GM19099 (cell line): ENCODE results near the gene PARD3B.

Source experiments
- POLR2A ChIP-seq: IDR thresholded peaks from 3 replicates; pipeline ENCODE4 v1.6.1; 2011; ENCODE audit warnings: low read depth; ENCODE audit not compliant: insufficient read length; ENCODE audit errors: extremely low read depth

PARD3B gene

DNA sequence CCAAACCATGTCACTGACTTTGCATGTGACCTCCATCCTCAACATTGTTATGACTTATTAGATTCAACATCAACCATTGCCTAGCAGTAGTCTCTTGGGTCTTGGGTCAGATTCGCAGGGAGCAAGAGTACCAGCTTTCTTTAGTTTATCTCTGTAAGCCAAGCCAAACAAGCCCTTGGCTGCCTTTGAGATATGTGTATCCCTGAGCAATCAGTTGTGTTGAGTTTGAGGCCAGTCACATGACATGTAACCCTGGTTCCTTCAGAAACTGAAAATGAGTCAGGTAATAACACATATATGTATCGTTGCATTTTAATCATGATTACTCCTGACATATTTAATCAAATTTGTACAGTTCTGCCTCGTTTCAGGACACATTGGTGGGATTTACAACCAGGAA lies 173.3 kb downstream of the PARD3B start:
- no peak for TF ChIP-seq POLR2A

DNA sequence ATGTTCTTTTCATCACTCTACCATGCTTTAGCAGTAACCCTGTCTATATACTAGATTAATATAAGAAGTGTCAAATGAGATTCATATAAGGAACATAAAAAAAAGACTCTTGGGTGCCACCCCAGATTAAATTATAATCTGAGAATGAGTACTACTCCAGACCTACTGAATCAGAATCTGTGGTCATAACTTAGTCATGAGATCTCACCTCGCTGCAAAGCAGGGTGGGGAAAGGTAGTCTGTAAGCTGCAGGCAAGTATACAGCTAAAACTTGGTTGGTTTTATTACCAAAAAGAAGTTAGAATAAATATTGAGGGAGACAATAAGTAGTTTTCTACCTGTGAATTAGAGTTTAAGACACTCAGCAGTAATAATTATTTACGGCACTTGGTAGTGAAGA lies 175.6 kb downstream of the PARD3B start:
- no peak for TF ChIP-seq POLR2A

DNA sequence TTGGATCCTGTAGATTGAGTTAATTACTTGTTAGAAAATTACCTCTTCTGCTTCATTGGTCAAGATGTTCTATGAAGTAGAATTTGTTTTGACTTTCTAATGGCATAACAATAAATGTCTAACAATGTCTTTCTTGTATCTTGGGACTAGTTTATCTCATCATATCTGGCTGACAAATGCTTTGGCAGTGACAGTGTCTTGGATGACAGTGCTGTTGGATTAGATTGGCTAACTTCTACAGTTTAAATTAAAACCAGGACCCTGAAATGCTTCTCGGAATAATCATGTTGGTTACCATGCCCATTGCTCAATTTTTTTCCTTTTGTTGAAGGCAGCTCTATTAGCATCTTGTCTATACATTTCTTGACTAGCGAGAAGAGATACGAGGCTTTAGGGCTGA lies 176.9 kb downstream of the PARD3B start:
- TF ChIP-seq POLR2A: no peak

DNA sequence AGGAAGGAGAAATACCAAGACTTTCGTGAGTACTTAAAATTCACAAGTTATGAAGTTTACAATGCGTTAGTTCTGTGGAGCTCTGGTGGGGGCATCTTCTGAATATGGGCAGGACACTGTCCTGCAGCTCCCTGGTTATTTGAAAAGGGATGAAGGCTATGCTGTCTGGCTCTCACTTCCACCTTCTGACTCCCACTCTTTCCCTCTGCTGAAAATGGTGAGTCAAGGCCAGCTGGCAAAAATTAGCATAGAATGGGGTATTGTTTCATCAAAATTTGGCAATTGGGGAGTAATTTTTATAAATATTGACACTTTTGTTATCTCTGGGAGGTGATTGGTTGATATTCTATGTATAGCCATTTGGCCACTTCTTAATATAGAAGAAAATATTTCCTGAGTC lies 177.4 kb downstream of the PARD3B start:
- TF ChIP-seq POLR2A: no peak

DNA sequence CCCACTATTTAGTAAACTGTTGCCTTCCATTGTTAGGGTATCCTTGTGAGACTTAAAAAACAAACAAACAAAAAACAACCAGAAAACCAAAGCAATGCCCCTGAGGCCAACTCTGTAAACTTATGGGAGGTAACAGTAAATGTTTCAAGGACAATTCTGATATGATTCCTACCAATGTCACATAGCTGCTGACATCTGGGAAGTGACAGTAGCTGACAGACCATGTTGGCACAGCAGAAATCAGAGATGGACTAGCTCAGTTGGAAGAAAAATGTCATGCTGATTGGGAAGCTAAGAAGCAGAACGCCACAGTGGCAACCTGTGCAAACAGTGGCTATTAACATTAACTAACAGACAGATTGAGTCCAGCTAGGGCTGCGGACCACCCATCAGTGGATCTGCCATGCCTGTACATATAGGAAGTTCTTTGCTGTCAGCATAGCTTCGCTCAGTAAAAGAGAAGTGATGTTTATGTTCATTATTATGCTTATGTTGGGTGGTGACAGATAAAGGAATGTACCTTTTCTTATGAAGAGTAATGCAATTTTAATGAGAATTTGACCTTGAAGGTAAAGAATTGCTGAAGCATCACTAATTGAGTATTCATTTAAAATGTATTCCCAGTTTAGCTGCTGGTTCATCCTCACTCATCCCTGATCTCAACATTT lies 180.6 kb downstream of the PARD3B start:
- TF ChIP-seq POLR2A: no peak

DNA sequence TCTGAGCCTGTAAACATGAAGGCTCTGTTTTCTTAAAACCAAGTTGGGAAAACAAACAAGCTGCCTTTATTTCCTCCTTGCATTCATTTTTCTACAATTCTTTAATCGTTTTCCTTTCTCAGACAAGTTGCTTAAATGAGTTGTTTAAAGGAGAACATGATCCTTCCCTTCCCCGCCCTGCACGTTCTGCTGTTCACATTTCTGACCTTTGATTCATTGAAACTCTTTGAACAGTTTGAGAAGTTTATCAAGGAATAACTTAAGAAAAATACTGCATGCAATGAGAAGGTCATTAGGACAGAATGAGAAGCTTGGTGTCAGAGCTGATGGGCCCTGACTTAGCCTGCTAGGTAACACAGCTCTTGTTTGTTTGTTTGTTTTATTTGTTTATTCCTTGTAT lies 181.6 kb downstream of the PARD3B start:
- TF ChIP-seq POLR2A: no peak

DNA sequence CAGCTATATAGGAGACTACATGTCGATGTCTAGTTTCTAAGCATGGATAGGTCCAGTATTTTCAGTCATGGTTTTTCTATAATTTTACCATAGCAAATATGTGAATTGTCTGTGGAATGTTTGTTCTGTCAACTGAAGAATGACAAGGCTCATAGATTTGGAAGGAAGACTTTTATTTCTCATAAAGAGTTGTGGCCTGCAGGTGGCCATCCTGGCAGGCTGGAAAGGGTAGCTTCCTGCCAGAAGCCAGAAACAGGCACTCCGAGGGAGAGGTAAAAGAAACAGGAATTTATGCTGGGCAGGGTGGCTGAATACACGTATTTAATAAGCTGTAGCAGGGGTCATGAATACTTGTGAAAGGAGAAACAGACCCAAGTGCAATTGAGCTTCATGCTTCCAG lies 182.1 kb downstream of the PARD3B start:
- TF ChIP-seq POLR2A: no peak

DNA sequence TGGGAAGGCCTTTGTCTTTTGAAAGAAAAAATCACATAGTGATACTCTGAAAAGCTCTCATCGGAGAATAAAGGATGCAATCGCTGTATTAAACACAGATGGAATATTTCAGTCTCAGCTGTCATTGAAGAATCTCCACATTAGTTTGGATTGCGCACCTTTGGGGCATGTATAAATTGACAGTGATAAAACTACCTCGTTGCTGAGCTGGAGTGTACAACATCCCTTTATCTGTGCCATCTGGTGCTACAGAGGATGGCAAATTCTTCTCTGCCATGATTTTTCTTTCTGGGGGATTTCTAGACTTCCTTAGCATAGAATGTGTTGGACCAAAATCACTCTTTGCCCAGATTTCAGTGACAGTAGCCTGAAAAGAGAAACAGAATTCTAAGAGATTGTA lies 185.3 kb downstream of the PARD3B start:
- TF ChIP-seq POLR2A: no peak

DNA sequence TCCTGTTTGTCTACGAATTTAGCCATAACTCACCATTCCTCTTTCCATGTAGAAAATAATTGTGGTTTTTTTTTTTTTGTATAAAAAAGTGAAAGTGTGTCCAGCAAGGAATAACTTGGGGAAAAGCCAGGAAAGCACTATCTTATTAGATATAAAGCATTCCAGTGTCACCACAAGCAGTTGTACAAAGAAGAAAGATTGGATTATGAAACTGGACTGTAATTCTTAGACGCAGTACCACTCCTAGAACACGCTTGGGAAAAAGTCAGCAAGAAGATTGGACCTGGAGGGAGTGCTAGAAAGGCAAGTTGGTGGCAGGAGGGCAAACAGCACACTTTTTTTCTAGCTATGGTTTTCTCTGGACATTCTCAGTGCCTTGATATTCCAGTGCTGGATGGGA lies 186.7 kb downstream of the PARD3B start:
- TF ChIP-seq POLR2A: no peak

DNA sequence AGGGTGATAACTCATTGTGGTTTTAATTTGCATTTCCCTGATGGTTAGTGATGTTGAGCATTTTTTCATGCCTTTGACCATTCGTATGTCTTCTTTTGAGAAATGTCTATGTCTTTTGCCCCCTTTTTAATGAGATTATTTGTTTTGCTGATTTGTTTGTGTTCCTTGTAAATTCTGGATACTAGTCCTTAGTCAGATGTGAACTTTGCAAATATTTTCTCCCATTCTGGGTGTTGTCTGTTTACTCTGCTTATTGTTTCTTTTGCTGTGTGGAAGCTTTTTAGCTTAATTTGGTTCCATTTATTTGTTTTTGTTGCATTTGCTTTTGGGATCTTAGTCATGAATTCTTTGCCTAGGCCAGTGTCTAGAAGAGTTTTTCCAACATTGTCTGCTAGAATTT lies 192.0 kb downstream of the PARD3B start:
- no peak for TF ChIP-seq POLR2A

DNA sequence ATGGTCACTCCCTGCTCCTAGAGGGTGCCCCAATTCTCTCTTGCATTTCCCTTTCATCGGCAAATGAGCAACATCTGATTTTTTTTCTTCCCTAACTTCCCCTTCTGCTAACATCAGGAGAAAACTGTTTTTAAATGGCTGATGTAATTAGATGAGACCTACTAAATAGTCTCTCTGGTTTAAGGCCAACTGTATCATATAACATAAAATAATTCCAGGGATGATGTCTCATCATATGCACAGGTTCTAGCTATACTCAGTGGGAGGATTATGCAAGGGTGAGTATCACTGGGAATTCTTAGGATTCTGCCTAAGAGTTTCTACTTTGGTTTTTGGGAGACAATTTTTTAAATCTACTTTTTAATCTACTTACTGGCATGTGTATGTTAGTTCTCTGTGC lies 193.4 kb downstream of the PARD3B start:
- no peak for TF ChIP-seq POLR2A

DNA sequence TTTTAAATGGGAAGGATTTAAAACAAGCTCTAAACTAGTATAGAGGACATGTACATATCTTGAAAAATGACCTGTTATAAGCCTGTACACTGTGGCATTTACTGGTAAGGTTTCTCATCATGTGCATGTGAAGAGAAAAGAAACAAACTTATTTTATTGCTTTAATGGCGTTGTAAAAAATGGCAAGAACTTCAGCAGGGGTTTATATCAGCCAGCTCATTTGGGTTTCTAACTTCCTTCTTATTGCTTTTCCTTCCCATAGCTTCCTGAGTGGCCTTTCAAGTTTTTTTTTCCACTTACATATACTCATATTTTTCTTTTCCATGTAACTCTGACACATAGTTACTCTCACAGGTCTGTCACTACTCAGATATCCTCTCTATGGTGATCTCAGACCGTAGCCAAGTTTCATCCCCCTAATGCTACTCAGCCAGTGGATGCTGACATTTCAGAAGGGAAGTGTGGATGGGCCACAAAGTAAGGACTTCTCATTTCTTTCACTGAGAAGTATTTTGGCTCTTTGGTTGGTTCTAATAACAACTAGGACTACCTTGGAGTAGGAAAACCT lies 198.2 kb downstream of the PARD3B start:
- no peak for TF ChIP-seq POLR2A

DNA sequence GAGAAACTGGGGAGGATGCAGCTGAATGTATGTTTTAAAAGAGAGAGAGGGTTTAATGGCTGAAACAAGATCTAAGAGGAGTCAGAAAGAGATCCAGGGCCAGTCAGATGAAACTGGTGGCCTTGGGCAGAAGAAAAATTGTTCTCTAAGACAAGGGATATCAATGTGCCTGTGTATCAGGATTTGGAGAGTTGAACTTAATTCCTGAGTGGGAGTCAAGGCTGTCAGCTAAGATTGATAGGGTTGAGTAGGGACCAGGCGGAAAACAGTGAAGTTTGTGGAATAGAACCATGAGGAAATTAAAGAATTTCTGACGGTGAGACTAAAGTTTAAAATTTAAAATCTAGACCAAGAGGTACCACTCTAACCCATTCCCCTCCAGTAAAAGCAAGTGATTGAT lies 199.2 kb downstream of the PARD3B start:
- TF ChIP-seq POLR2A: no peak

DNA sequence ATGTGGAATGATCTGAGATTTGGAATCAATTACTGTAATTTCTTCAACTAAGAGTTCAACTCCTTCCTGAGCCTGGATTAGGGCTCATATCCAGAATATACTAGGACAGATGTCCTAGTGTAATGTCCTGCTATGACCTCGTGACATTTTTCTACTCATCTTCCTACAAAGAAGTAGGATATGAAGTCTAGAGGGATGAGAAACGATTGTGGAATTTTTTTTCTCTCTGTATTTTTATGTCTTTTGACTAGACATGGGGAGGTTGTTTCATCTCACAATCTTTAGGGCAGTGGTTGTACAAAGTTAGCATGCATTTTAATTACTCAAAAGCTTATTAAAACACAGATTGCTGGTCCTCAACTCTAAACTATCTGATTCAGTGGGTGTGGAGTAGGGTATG lies 203.0 kb downstream of the PARD3B start:
- no peak for TF ChIP-seq POLR2A

DNA sequence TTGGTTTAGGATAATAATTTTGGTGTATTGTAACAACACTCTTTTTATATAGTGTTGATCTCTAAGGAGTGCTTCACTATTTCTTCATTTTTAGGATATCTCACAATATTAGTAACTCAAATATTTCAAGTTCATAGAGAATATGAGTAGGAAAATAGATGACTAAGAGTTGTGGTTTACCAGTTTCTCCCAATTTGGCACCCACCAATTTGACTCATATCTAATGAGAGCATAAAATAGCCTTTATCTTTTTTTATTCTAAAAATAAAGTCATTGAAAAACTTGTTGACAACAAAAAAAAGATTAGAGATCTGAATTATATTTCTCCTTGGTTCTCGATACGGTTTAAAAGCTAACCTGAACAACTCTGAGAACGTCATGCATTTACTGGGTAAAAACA lies 204.0 kb downstream of the PARD3B start:
- no peak for TF ChIP-seq POLR2A

DNA sequence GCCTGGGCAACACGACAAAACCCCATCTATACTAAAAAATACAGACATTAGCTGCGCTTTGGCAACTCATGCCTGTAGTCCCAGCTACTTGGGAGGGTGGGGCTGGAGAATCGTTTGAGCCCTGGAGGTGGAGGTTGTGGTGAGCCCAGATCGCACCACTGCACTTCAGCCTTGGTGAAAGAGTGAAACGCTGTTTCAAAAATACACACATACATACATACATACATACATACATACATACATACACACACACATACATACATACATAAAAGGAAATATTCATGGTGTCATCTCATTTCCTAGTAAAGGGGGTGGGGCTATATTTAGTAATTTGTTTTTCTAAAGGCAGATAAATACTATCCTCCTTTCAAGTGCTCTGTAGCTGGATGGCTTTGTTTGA lies 205.1 kb downstream of the PARD3B start:
- no peak for TF ChIP-seq POLR2A

DNA sequence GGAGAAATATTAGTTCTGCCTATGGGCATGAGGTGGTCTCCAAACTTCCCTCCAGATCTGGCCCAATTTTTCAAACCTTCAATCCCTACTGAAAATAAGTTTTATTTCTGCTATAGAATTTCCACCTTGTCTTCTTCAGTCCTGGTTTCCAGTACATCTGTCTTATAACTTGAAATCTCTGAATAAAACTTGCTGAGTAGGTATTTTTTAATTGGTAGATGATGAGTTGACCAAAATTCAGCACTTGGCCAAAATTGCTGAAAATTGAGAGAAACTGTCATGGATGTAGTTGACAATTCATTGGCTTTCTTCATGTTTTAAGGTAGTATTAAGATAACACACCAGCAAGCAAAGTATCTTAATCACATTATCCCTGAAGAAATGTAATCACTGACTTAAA lies 206.2 kb downstream of the PARD3B start:
- TF ChIP-seq POLR2A: no peak
